ENCODE data around the gene KRTAP4-9. TPM values are rescaled to one million over a fixed set of nuclear protein-coding genes. Genes with fewer than 3 reads are reported as not detected.
A peak's percentile ranks its signal among the peaks of the same experiment; 100 is the strongest.

The KRTAP4-9 gene
- total RNA-seq, 1 experiment from 2014 or later = not detected

GRCh38 chr17:41060052-41060604 lies 45.1 kb upstream of the KRTAP4-9 start, which contains the start of gene KRTAP2-3:
Gene KRTAP2-3, minus strand, starts transcription at chr17:41060114. Its CDS starts 64 bp downstream, at chr17:41060050.
- ChIA-PET RAD21 (ENCODE audit: low non-redundant PET in 1 of 2, low total read pairs in 2 of 2, uncharacterized antibody in 2 of 2, unreplicated experiment in 2 of 2) (no interaction called here), CTCF (no interaction called here), POLR2A (no interaction called here)
- Histone ChIP-seq H3K4me2 (ENCODE audit: low read length) (peak within 1 kb of the TSS; percentile 28), H3K27ac (ENCODE audit: low read depth, low read length) (peak within 1 kb of the TSS; percentile 85), H3K4me1 (ENCODE audit: control insufficient read depth in 1 of 2, insufficient read depth in 2 of 2, low read length in 2 of 2) (peaks cover 39 to 60% of the 10 kb centered on the region in 2 experiments), H2AFZ (ENCODE audit: low read depth, low read length, poor library complexity, severe bottlenecking) (peak within 1 kb of the TSS; percentile 4), H3K79me2 (ENCODE audit: insufficient read depth, low read length) (no peaks in the 10 kb centered on the region), H3K9me3 (ENCODE audit: control insufficient read depth in 1 of 2, insufficient read depth in 1 of 2, low read depth in 1 of 2, low read length in 2 of 2) (peaks cover 0 to 9% of the 10 kb centered on the region in 2 experiments; a peak in 1 of 4 replicates), H3K4me3 (replicated peaks in 1 of 2; ENCODE audit: low read depth in 1 of 2, low read length in 2 of 2) (no peak within 1 kb of the TSS), H3K27me3 (ENCODE audit: insufficient read depth, low read length) (no peaks in the 10 kb centered on the region), H3K9me2 (ENCODE audit: insufficient read depth) (no peaks in the 10 kb centered on the region), H4K20me1 (ENCODE audit: insufficient read depth) (no peaks in the 10 kb centered on the region), H3K9ac (ENCODE audit: low read length) (peak within 1 kb of the TSS; percentile 10), H3K36me3 (ENCODE audit: control insufficient read depth in 1 of 2, insufficient read depth in 2 of 2, low read length in 2 of 2) (peaks cover 0 to 5% of the 10 kb centered on the region in 2 experiments; a peak in 1 of 4 replicates)
- peak; percentile 86 for DNase-seq (ENCODE audit: low read depth, low spot score)
- intact Hi-C loops (cut with micrococcal nuclease) = no loop called here
- TF ChIP-seq CBX3 (IDR thresholded peaks at IDR 0.05; ENCODE audit: low read depth) (peak; percentile 86; the same call in 1 of the 2 replicates), ZBTB33 (IDR thresholded peaks at IDR 0.05; ENCODE audit: extremely low read depth, insufficient replicate concordance, low read length) (no peak), SP1 (IDR thresholded peaks at IDR 0.05; ENCODE audit: low read depth) (peak; percentile 88), MAX (IDR thresholded peaks at IDR 0.05) (peak; percentile 90), ZFX (IDR thresholded peaks at IDR 0.05) (no peak), FOSL1 (IDR thresholded peaks at IDR 0.05; ENCODE audit: low read depth) (peak; percentile 90), EZH2 (IDR thresholded peaks at IDR 0.05) (no peak), JUND (IDR thresholded peaks at IDR 0.05) (peak; percentile 82), CEBPB (IDR thresholded peaks at IDR 0.05; ENCODE audit: low read depth) (peak; percentile 71), SIN3A (IDR thresholded peaks at IDR 0.05; ENCODE audit: low read depth) (peak; percentile 49; the same call in 1 of the 2 replicates), YY1 (IDR thresholded peaks at IDR 0.05; ENCODE audit: extremely low read depth, insufficient replicate concordance, low read depth, low read length) (peak; percentile 68), ATF3 (IDR thresholded peaks at IDR 0.05) (0 out of 2 replicates have a peak, but pooled peaks have one; percentile 27), ELF1 (IDR thresholded peaks at IDR 0.05; ENCODE audit: borderline replicate concordance, low read depth) (no peak), SRF (IDR thresholded peaks at IDR 0.05; ENCODE audit: low read depth) (0 out of 2 replicates have a peak, but pooled peaks have one; percentile 58), EZH2phosphoT487 (IDR thresholded peaks at IDR 0.05; ENCODE audit: borderline replicate concordance) (no peak), TCF7L2 (IDR thresholded peaks at IDR 0.05; ENCODE audit: borderline replicate concordance, extremely low read depth, insufficient read depth, insufficient read length) (peak; percentile 43), POLR2AphosphoS5 (IDR thresholded peaks at IDR 0.05; ENCODE audit: low read depth, low read length) (no peak; the same call in 1 of the 2 replicates)
- BruUV-seq (replicated peaks) = no TSS peak
- peak; percentile 73 for ATAC-seq
